Endothelial cell of umbilical vein (primary cell): ENCODE data around the gene MKLN1. TPM values are rescaled to one million over a fixed set of nuclear protein-coding genes. Genes with fewer than 3 reads are reported as not detected.

Experiments used
- BruUV-seq: library from RNA; stranded (reverse); fragments of 400-500 nt; replicated peaks from 2 replicates; lab custom pipeline; 2021; lab: Mats Ljungman, UMichigan
- CTCF ChIA-PET: fragments of 300-600, 350-600 bp; sonication (Branson Sonifier 250); formaldehyde crosslinking; loops from one replicate; lab custom pipeline; 2021; ENCODE audit warnings: antibody characterized with exemption, inconsistent platforms; lab: Charles Lee
- POLR2A ChIA-PET: fragments of 300-600, 350-600 bp; sonication (Branson Sonifier 250); formaldehyde crosslinking; loops from one replicate; lab custom pipeline; 2021; ENCODE audit warnings: antibody characterized with exemption, inconsistent platforms; lab: Charles Lee
- DNase-seq: peaks from one replicate; pipeline ENCODE4 v3.0.0-alpha.2; 2011; ENCODE audit warnings: low read depth, low spot score
- FAIRE-seq: peaks from 2 replicates; lab custom pipeline; 2011; peaks lifted over from hg19 to GRCh38; lab: Jason Lieb, UNC
- H2AFZ ChIP-seq: 2 replicates; pipeline ENCODE4 v1.6.0; 2012; ENCODE audit warnings: low read depth, low read length, control low read depth, inconsistent platforms
- H3K27ac ChIP-seq: 2 replicates; pipeline ENCODE4 v1.5.1; 2011; ENCODE audit warnings: low read depth, mild to moderate bottlenecking, control low read depth, low read length, moderate library complexity; ENCODE audit not compliant: insufficient read depth
- H3K27me3 ChIP-seq, 2 experiments: 2 replicates each; pipeline versions ENCODE4 v1.6.0 to v1.6.1; 2011; ENCODE audit warnings: low read length in 2 of 2, mixed read lengths in 1 of 2; ENCODE audit not compliant: control insufficient read depth in 2 of 2, insufficient read depth in 2 of 2
- H3K36me3 ChIP-seq, 2 experiments: 2 replicates in 1 of 2; 3 replicates in 1 of 2; pipeline ENCODE4 v1.5.1; 2011; ENCODE audit warnings: low read length in 2 of 2, mild to moderate bottlenecking in 1 of 2, moderate library complexity in 1 of 2; ENCODE audit not compliant: control insufficient read depth in 2 of 2, insufficient read depth in 2 of 2; ENCODE audit errors: extremely low read depth in 1 of 2
- H3K4me1 ChIP-seq: 3 replicates; pipeline ENCODE4 v1.5.1; 2011; ENCODE audit warnings: mild to moderate bottlenecking, low read length; ENCODE audit not compliant: control insufficient read depth, insufficient read depth; ENCODE audit errors: extremely low read depth
- H3K4me2 ChIP-seq: 2 replicates; pipeline ENCODE4 v1.6.1; 2011; ENCODE audit warnings: low read length, control low read depth, mixed read lengths; ENCODE audit not compliant: insufficient read depth
- H3K4me3 ChIP-seq, 3 experiments: fragments of 200-600 bp in 1 of 3; sonication (generic), shearing (Covaris generic) in 1 of 3; replicated peaks in 1 of 3; 2 replicates each; pipeline ENCODE4 v1.5.1; 2011 to 2016; ENCODE audit warnings: control low read depth in 3 of 3, low read length in 3 of 3, mild to moderate bottlenecking in 2 of 3, inconsistent platforms in 1 of 3, low read depth in 1 of 3, moderate library complexity in 1 of 3; ENCODE audit not compliant: insufficient read depth in 1 of 3
- H3K79me2 ChIP-seq: 2 replicates; pipeline ENCODE4 v1.6.0; 2012; ENCODE audit warnings: low read length, inconsistent platforms; ENCODE audit not compliant: control insufficient read depth, insufficient read depth
- H3K9ac ChIP-seq: replicated peaks from 2 replicates; pipeline ENCODE3; 2011; ENCODE audit warnings: low read length, control low read depth; ENCODE audit not compliant: insufficient read depth; ENCODE audit errors: extremely low read depth
- H3K9me1 ChIP-seq: replicated peaks from 3 replicates; pipeline ENCODE4 v1.6.0; 2011; ENCODE audit warnings: mild to moderate bottlenecking, low read length; ENCODE audit not compliant: control insufficient read depth, insufficient read depth; ENCODE audit errors: extremely low read depth
- H3K9me3 ChIP-seq: replicated peaks from 2 replicates; pipeline ENCODE4 v1.5.1; 2012; ENCODE audit warnings: low read length, inconsistent platforms; ENCODE audit not compliant: control insufficient read depth, insufficient read depth
- H4K20me1 ChIP-seq: replicated peaks from 2 replicates; pipeline ENCODE3; 2011; ENCODE audit warnings: mild to moderate bottlenecking, low read length; ENCODE audit not compliant: control insufficient read depth, insufficient read depth; ENCODE audit errors: extremely low read depth
- EZH2 ChIP-seq: IDR thresholded peaks from 2 replicates; pipeline ENCODE4 v1.6.1; 2012; ENCODE audit warnings: borderline replicate concordance, low read depth, mild to moderate bottlenecking, moderate library complexity, low read length, inconsistent platforms; ENCODE audit not compliant: severe bottlenecking
- FOS ChIP-seq: IDR thresholded peaks from 2 replicates; pipeline ENCODE4 v1.6.1; 2011; ENCODE audit warnings: mild to moderate bottlenecking, low read length, moderate library complexity, borderline replicate concordance; ENCODE audit not compliant: insufficient read depth
- GATA2 ChIP-seq: IDR thresholded peaks from 2 replicates; pipeline ENCODE4 v1.7.0; 2011; ENCODE audit warnings: low read depth, mild to moderate bottlenecking, moderate library complexity, mixed read lengths, low read length; ENCODE audit not compliant: insufficient read length, insufficient read depth
- JUN ChIP-seq: IDR thresholded peaks from 2 replicates; pipeline ENCODE4 v1.6.1; 2011; ENCODE audit warnings: borderline replicate concordance, low read depth; ENCODE audit not compliant: insufficient read length, insufficient read depth
- MYC ChIP-seq: IDR thresholded peaks from one replicate; pipeline ENCODE4 v1.6.1; 2011; ENCODE audit warnings: mild to moderate bottlenecking, low read depth, low read length
- POLR2A ChIP-seq: IDR thresholded peaks from 2 replicates; pipeline ENCODE4 v1.6.1; 2012; ENCODE audit warnings: low read depth, mild to moderate bottlenecking, control low read depth, low read length
- POLR2AphosphoS5 ChIP-seq: IDR thresholded peaks from 2 replicates; pipeline ENCODE4 v1.6.1; 2012; ENCODE audit warnings: low read depth, mild to moderate bottlenecking, control low read depth, low read length, moderate library complexity; ENCODE audit not compliant: insufficient read depth
- dilution Hi-C: fragments of 300-500 bp; cut with MboI; formaldehyde crosslinking; loops from one replicate; pipeline ENCODE4 v1.15.0; 2019; ENCODE audit warnings: low sequenced_read_pairs; ENCODE audit not compliant: extremely low pct_ligation_motif_present
- intact Hi-C: fragments of 100-400 bp; cut with micrococcal nuclease; formaldehyde crosslinking; loops from one replicate; pipeline ENCODE4 v1.10.0; 2022
- polyA plus RNA-seq, 4 experiments: library from polyadenylated mRNA; depleted of rRNA in 3 of 4; stranded (reverse) in 3 of 4; unstranded in 1 of 4; fragments of >200 nt; gene quantifications; 2 replicates each; pipeline versions ENCODE4 v1.2.1 to v1.2.3, GENCODE V29; 2011 to 2012; ENCODE audit warnings: missing spikeins in 1 of 4
- total RNA-seq: library from RNA; stranded (reverse); gene quantifications from 2 replicates; pipeline ENCODE4 v1.2.3, GENCODE V29; 2021
- TF ChIP-seq, protein P1 (sequence below): IDR thresholded peaks from 2 replicates; pipeline ENCODE4 v1.6.1; 2011; ENCODE audit not compliant: insufficient read depth, insufficient read length
- TF ChIP-seq, protein P2 (sequence below), 2 donors: IDR thresholded peaks; 1 replicate in 1 of 2; 2 replicates in 1 of 2; pipeline ENCODE4 v1.5.1; 2011; ENCODE audit warnings: low read length in 2 of 2, mild to moderate bottlenecking in 2 of 2, moderate library complexity in 2 of 2, control low read depth in 1 of 2, inconsistent platforms in 1 of 2, low read depth in 1 of 2; ENCODE audit not compliant: insufficient read depth in 1 of 2; ENCODE audit errors: extremely low read depth in 1 of 2

The MKLN1 gene
- total and polyA plus RNA-seq, 2 donors (not counting 3 experiments of a cell fraction or from before 2014, with no cell fraction given) = 12.2 to 32.1 TPM

DNA sequence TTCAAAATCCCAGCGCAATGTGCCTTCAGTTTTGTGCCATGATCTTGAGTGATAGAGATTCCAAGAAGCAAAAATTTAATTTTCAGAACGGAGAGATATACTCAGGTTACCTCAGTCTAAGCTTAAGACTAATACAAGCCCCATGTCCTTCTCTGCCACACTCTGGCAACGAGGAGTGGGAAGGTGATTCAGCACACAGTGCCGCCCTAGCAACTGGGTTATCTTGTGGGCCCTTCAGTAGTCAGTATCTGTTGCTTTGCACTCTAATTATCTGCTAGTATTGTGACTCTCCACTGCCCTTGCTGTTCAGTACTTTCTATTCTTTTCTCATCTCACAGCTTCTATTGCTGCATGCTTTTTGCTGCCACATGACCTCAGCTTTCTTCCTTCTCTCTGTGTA, 39.2 kb upstream of the MKLN1 start:
- H4K20me1 ChIP-seq = no peaks in the 10 kb centered on the region
- CTCF ChIA-PET = no interaction called here
- no peaks in the 10 kb centered on the region for H3K4me1 ChIP-seq
- POLR2A ChIA-PET = no interaction called here
- no peaks in the 10 kb centered on the region for H3K9me1 ChIP-seq
- H3K27ac ChIP-seq = no peak overlapping the region
- H3K9me3 ChIP-seq = no peaks in the 10 kb centered on the region
- H3K4me2 ChIP-seq = no peak overlapping the region
- DNase-seq = no peak
- no peak overlapping the region for H3K9ac ChIP-seq
- no peak for FAIRE-seq
- intact Hi-C loops (no loop called here), dilution Hi-C loops (no loop called here)
- BruUV-seq = no TSS peak
- peaks cover 0 to 2% of the 10 kb centered on the region in 2 experiments for H3K27me3 ChIP-seq
- no peak for TF ChIP-seq MYC
- TF ChIP-seq, protein P1, sequence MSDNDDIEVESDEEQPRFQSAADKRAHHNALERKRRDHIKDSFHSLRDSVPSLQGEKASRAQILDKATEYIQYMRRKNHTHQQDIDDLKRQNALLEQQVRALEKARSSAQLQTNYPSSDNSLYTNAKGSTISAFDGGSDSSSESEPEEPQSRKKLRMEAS = no peak
- no peak for TF ChIP-seq FOS
- TF ChIP-seq POLR2AphosphoS5 = no peak
- no peak for TF ChIP-seq JUN
- TF ChIP-seq, protein P2, sequence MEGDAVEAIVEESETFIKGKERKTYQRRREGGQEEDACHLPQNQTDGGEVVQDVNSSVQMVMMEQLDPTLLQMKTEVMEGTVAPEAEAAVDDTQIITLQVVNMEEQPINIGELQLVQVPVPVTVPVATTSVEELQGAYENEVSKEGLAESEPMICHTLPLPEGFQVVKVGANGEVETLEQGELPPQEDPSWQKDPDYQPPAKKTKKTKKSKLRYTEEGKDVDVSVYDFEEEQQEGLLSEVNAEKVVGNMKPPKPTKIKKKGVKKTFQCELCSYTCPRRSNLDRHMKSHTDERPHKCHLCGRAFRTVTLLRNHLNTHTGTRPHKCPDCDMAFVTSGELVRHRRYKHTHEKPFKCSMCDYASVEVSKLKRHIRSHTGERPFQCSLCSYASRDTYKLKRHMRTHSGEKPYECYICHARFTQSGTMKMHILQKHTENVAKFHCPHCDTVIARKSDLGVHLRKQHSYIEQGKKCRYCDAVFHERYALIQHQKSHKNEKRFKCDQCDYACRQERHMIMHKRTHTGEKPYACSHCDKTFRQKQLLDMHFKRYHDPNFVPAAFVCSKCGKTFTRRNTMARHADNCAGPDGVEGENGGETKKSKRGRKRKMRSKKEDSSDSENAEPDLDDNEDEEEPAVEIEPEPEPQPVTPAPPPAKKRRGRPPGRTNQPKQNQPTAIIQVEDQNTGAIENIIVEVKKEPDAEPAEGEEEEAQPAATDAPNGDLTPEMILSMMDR (IDR thresholded peaks at IDR 0.05; ENCODE audit: extremely low read depth in 1 of 2, insufficient read depth in 1 of 2, low read depth in 1 of 2, low read length in 2 of 2) = no peak
- TF ChIP-seq POLR2A = no peak
- TF ChIP-seq GATA2 = no peak
- TF ChIP-seq EZH2 = no peak
- H3K36me3 ChIP-seq = no peaks in the 10 kb centered on the region
- no peaks in the 10 kb centered on the region for H3K79me2 ChIP-seq
- no peak overlapping the region for H2AFZ ChIP-seq
- no peak overlapping the region for H3K4me3 ChIP-seq
